Heart right ventricle (tissue), 16 donors: Measurements from ENCODE around the gene WFDC8. TPM values are rescaled to one million over a fixed set of nuclear protein-coding genes. Genes with fewer than 3 reads are reported as not detected.

Experiments
- ATAC-seq, 8 donors: fragments of 200-7000 bp; cut with Tn5 transposase; one replicate each; pipeline ENCODE4 v1.9.1; 2020; ENCODE audit warnings: mild to moderate bottlenecking in 8 of 8, moderate library complexity in 8 of 8, moderate number of reproducible peaks in 1 of 8
- DNase-seq, 2 donors: peaks; one replicate each; pipeline ENCODE4 v3.0.0-alpha.2; 2020
- H3K27ac ChIP-seq, 10 donors: fragments of 200-600 bp; sonication (generic) in 2 of 10; one replicate each; pipeline versions ENCODE4 v1.5.0 to v1.8.0; 2020 to 2022; ENCODE audit warnings: mild to moderate bottlenecking in 3 of 10
- H3K27me3 ChIP-seq, 7 donors: fragments of 200-600 bp; one replicate each; pipeline ENCODE4 v1.8.0; 2021 to 2022; ENCODE audit warnings: mild to moderate bottlenecking in 2 of 7
- H3K36me3 ChIP-seq, 9 donors: fragments of 200-600 bp; sonication (generic) in 1 of 9; one replicate each; pipeline versions ENCODE4 v1.5.0 to v1.8.0; 2020 to 2022; ENCODE audit warnings: mild to moderate bottlenecking in 2 of 9
- H3K4me1 ChIP-seq, 9 donors: fragments of 200-600 bp; sonication (generic) in 1 of 9; one replicate each; pipeline versions ENCODE4 v1.5.0 to v1.8.0; 2020 to 2022; ENCODE audit warnings: mild to moderate bottlenecking in 4 of 9
- H3K4me3 ChIP-seq, 10 donors: fragments of 200-600 bp; sonication (generic) in 2 of 10; one replicate each; pipeline versions ENCODE4 v1.5.0 to v1.8.0; 2020 to 2022; ENCODE audit warnings: mild to moderate bottlenecking in 7 of 10, moderate library complexity in 2 of 10
- H3K9me3 ChIP-seq, 11 donors: fragments of 200-600 bp in 10 of 11; sonication (generic) in 2 of 11; one replicate each; pipeline versions ENCODE4 v1.5.0 to v1.8.0; 2013 to 2022; ENCODE audit warnings: mild to moderate bottlenecking in 2 of 11, control low read depth in 1 of 11, moderate library complexity in 1 of 11
- WGBS, 2 donors: extraction: QIAGEN DNeasy Blood & Tissue Kit; methylation state at CpG; one replicate each; pipeline ENCODE4 v1.1.7; 2013; ENCODE audit warnings: inconsistent platforms in 1 of 2; 5-methylcytosine and 5-hydroxymethylcytosine counted together
- intact Hi-C, 10 donors: fragments of 100-400 bp; cut with DNase I; formaldehyde crosslinking; loops; one replicate each; pipeline versions ENCODE4 v1.11.1 to v1.14.2; 2022
- long read RNA-seq, 3 donors: library from polyadenylated mRNA; unstranded; transcript quantifications; one replicate each; pipeline ENCODE4 v2.0.0, GENCODE V29; 2020 to 2021
- polyA plus RNA-seq, 2 donors: library from polyadenylated mRNA; stranded (reverse); fragments of 200-250 nt; gene quantifications; one replicate each; pipeline ENCODE4 v1.2.3, GENCODE V29; 2013
- total RNA-seq, 10 donors: library from RNA; stranded (reverse); fragmentation: NEBNext Ultra II Directional in 3 of 10; extraction: Animal tissue kit (Norgen Biotek cat#: 25700) in 3 of 10; gene quantifications; one replicate each; pipeline versions ENCODE4 v1.2.1 to v1.2.4, GENCODE V29; 2021 to 2023
- TF ChIP-seq, protein P1 (sequence below), 9 donors: fragments of 200-600 bp; sonication (generic) in 2 of 9; IDR thresholded peaks; one replicate each; pipeline versions ENCODE4 v1.5.0 to v1.8.0; 2021 to 2022; ENCODE audit warnings: antibody characterized with exemption in 9 of 9, mild to moderate bottlenecking in 5 of 9, moderate library complexity in 1 of 9
- donor health status: Arrhythmogenic right ventricular cardiomyopathy.
- donor health status: ischemic (EF 13 %, LVEDD 7.1; RV severe dilation, severe dysfunction).
- donor health status: healthy with polysubstance abuse.
- donor health status: DM: no; HTN: yes; CAD: no.
- donor health status: DM: no; HTN: no; CAD: no.
- donor health status: ischemic (EF 25% LVEDD 6.9; RV normal size, moderate dysfunction).
- donor health status: ischemic (EF 25% LVEDD 5.7; RV mildly dilated, moderate dysfunction).
- donor health status: healthy.
- donor health status: DM: yes; HTN: yes; CAD: no.
- donor health status: Ischemic cardiomyopathy.
- donor health status: ischemic (EF 35%, LVEDD 5.7; RV mildly dilated, moderate dysfunction).
- donor health status: nonischemic (EF 11% LVEDD 7.7; RV severe dilation, severe dysfunction).
- donor health status: DM: yes; HTN: yes; CAD: no.
- donor health status: PGD.
- donor health status: ischemic (EF 29% LVEDD 5.4; RV normal size, mild dysfunction).
- donor health status: nonischemic (EF 23%, LVEDD 6.1; RV moderate dilation, normal function).

WFDC8 gene
- not detected for total RNA-seq
- not detected for polyA plus RNA-seq
- long read RNA-seq, donor 1, result 0 reads
- long read RNA-seq, donor 2, result 0 reads
- long read RNA-seq, donor 3, result 0 reads

DNA sequence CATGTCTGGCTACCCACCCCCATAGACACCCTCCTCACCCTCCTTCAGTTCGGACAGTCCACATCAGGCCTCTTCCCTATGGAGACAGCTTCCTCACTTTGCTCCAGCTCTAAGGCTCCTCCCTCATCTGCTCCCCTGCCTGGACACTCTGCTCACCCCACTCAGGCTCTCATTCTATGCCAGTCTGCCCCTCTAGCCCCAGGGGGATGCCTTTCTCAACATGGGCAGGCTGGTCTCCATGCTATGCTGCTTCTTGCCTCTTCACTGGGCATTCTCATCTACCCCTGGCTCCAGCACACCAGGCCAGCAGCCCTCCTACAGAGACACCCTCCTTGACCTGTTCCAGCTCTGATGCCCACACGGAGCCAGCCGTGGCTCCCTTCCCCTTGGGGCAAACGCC is at the start of gene WFDC8:
Gene WFDC8, minus strand, starts transcription at position 101 of the 400 bp plus-strand sequence. Its CDS starts 37 bp downstream, at position 64.
- Histone ChIP-seq H3K27ac (no peak within 1 kb of the TSS), H3K36me3 (no peaks in the 10 kb centered on the region), H3K9me3 (no peaks in the 10 kb centered on the region), H3K27me3 (peaks cover 0 to 33% (median 19%) of the 10 kb centered on the region in 7 donors), H3K4me1 (no peaks in the 10 kb centered on the region), H3K4me3 (no peak within 1 kb of the TSS)
- intact Hi-C loops, result no loop called here
- DNase-seq (no peak), ATAC-seq (no peak)
- 58 to 66% methylated on average over 4 of the region's 4 CpGs for WGBS, 2 donors
- TF ChIP-seq, protein P1, sequence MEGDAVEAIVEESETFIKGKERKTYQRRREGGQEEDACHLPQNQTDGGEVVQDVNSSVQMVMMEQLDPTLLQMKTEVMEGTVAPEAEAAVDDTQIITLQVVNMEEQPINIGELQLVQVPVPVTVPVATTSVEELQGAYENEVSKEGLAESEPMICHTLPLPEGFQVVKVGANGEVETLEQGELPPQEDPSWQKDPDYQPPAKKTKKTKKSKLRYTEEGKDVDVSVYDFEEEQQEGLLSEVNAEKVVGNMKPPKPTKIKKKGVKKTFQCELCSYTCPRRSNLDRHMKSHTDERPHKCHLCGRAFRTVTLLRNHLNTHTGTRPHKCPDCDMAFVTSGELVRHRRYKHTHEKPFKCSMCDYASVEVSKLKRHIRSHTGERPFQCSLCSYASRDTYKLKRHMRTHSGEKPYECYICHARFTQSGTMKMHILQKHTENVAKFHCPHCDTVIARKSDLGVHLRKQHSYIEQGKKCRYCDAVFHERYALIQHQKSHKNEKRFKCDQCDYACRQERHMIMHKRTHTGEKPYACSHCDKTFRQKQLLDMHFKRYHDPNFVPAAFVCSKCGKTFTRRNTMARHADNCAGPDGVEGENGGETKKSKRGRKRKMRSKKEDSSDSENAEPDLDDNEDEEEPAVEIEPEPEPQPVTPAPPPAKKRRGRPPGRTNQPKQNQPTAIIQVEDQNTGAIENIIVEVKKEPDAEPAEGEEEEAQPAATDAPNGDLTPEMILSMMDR (IDR thresholded peaks at IDR 0.05), result no peak

DNA sequence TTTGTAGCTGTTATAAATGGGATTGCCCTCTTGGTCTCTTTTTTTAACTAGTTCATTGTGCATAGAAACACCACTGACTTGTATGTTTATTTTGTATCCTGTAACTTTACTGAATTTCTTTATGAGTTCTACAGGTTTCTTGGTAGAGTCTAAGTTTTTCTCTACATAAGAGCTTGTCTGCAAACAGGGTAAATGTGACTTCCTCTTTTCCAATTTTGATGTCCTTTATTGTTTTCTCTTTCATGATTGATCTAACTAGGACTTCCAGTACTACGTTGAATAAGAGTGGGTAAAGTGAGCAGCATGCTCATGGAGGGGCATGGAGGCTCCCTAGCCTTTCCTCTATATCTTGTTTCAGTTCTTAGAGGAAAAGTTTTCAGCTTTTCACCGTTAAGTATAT is 47.5 kb upstream of the WFDC8 start:
- WGBS, 2 donors, result 67 to 70% methylated on average over 2 of the region's 2 CpGs
- H3K27ac ChIP-seq, result no peak overlapping the region
- H3K36me3 ChIP-seq, result no peaks in the 10 kb centered on the region
- ATAC-seq (no peak), DNase-seq (no peak)
- H3K4me1 ChIP-seq, result no peaks in the 10 kb centered on the region
- peaks cover 0 to 8% (median 0%) of the 10 kb centered on the region in 11 donors for H3K9me3 ChIP-seq
- intact Hi-C loops, result no loop called here
- TF ChIP-seq, protein P1 (IDR thresholded peaks at IDR 0.05), result no peak
- H3K4me3 ChIP-seq, result no peak overlapping the region
- H3K27me3 ChIP-seq, result peaks cover 0 to 16% (median 8%) of the 10 kb centered on the region in 7 donors

DNA sequence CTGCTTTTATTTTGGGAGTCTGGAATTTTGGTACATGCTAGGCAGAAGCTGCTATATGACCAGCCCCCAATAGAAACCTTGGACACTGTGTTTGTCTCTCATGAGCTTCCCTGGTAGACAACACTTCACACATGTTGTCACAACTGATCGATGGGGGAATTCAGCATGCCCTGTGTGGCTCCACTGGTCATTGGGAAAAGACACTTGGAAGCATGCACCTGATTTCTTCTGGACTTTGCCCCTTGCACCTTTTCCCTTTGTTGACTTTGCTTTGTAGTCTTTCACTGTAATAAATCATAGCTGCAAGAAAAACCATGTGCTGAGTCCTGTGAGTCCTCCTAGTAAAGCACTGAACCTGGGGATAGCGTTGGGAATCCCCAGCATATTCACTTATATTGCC is 42.5 kb upstream of the WFDC8 start:
- Histone ChIP-seq H3K27ac (no peak overlapping the region), H3K36me3 (no peaks in the 10 kb centered on the region), H3K27me3 (peaks cover 0 to 5% (median 0%) of the 10 kb centered on the region in 7 donors), H3K4me3 (no peak overlapping the region), H3K4me1 (no peaks in the 10 kb centered on the region), H3K9me3 (peaks cover 0 to 18% (median 0%) of the 10 kb centered on the region in 11 donors)
- TF ChIP-seq, protein P1 (IDR thresholded peaks at IDR 0.05), result no peak
- DNase-seq (no peak), ATAC-seq (no peak)
- intact Hi-C loops, result no loop called here
- WGBS, 2 donors, result 78 to 81% methylated on average over 2 of the region's 2 CpGs

DNA sequence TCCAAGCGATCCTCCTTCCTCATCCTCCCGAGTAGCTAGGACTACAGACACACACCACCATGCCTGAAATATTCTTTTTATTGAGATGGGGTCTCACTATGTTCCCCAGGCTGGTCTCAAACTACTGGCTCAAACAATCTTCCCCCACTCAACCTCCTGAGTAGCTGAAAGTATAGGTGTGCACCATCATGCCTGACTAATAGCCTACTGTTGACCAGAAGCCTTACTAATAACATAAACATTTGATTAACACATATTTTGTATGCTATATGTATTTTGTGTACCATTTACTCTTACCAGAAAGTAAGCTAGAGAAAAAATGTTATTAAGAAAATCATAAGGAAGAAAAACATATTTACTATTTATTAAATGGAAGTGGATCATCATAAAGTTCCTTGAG is 38.5 kb upstream of the WFDC8 start:
- Histone ChIP-seq H3K4me3 (no peak overlapping the region), H3K36me3 (no peaks in the 10 kb centered on the region), H3K27ac (no peak overlapping the region), H3K4me1 (no peaks in the 10 kb centered on the region), H3K27me3 (peaks cover 0 to 5% (median 0%) of the 10 kb centered on the region in 7 donors), H3K9me3 (peaks cover 0 to 12% (median 0%) of the 10 kb centered on the region in 11 donors)
- TF ChIP-seq, protein P1 (IDR thresholded peaks at IDR 0.05), result no peak
- ATAC-seq (no peak), DNase-seq (no peak)
- WGBS, 2 donors, result 89 to 95% methylated on average over 2 of the region's 2 CpGs
- intact Hi-C loops, result no loop called here
